ENCODE results near the gene SNORC.

- no peak for TF ChIP-seq POLR2A (IDR thresholded peaks at IDR 0.05)
- no peak for TF ChIP-seq CTCF (IDR thresholded peaks at IDR 0.05)
Measured at GRCh38 chr2:232829988-232830387, 40.1 kb upstream of the SNORC start.

Measured in adrenal gland (tissue), 5 donors.